ENCODE results near the gene ZCCHC7. TPM values are rescaled to one million over a fixed set of nuclear protein-coding genes. Genes with fewer than 3 reads are reported as not detected.

Gene ZCCHC7
- total and polyA plus RNA-seq, 2 of the 8 experiments (the other 6 are each of a cell fraction or from before 2014, with no cell fraction given) = 12.2 to 27.5 TPM

DNA sequence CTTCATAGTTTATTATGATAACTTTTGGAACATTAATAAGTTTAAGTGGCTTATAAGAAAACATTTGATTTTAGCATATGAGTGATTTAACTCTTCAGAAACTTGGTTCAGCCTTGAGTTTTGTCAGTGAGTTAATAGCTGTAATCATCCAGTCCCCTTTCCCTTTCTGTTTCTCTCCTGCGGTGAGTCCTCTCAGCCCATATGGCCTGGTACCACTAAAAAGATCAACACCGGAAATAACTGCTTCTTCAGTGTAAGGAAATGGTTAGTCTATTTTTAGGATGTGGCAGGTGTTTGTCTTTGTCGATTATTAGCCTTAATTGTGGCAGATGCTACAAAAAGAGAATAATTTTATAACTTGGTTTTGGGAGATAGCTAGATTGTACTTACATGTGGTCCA is 181.9 kb downstream of the ZCCHC7 start:
- ChIA-PET POLR2A (ENCODE audit: partially characterized antibody) (interaction anchor here (1.1 kb wide), 1 partner anchor 9 kb away, joined by 3 read pairs; no protein-coding TSS in a partner anchor), CTCF (ENCODE audit: partially characterized antibody) (interaction anchor here (1.3 to 1.5 kb wide), 2 partner anchors 13 to 87 kb away, joined by 3 to 4 read pairs; no protein-coding TSS in a partner anchor)
- Histone ChIP-seq H3K56ac (replicated peaks; ENCODE audit: insufficient read length, low read depth, low read length) (no peak overlapping the region), H3K4me1 (replicated peaks in 1 of 4; ENCODE audit: control insufficient read depth in 3 of 4, insufficient read depth in 4 of 4, low read length in 3 of 4) (peaks cover 0 to 3% (median 1%) of the 10 kb centered on the region in 4 experiments; a peak in 1 of 7 replicates), H3K9ac (replicated peaks in 1 of 4; ENCODE audit: extremely low read depth in 1 of 4, low read depth in 3 of 4, low read length in 3 of 4) (no peak overlapping the region), H2BK12ac (ENCODE audit: low read depth, low read length) (no peak overlapping the region), H3K4ac (replicated peaks; ENCODE audit: insufficient read length, low read depth, low read length) (no peak overlapping the region), H3K23ac (ENCODE audit: insufficient read length) (no peak overlapping the region), H4K8ac (ENCODE audit: extremely low read depth, insufficient read depth, low read length) (no peak overlapping the region), H3K36me3 (ENCODE audit: control insufficient read depth in 2 of 4, insufficient read depth in 4 of 4, low read length in 3 of 4) (no peaks in the 10 kb centered on the region), H3K23me2 (ENCODE audit: low read depth, low read length) (no peaks in the 10 kb centered on the region), H2BK15ac (ENCODE audit: low read length) (no peak overlapping the region), H3K27ac (ENCODE audit: low read depth, low read length) (no peak overlapping the region), H3K4me2 (ENCODE audit: insufficient read depth in 1 of 2, low read depth in 2 of 2, low read length in 2 of 2) (no peak overlapping the region), H4K5ac (ENCODE audit: insufficient read length, low read depth, low read length) (no peak overlapping the region), H3K14ac (ENCODE audit: insufficient read length) (no peak overlapping the region), H3K4me3 (ENCODE audit: extremely low read depth in 1 of 4, insufficient read depth in 2 of 4, low read depth in 3 of 4, low read length in 4 of 4) (no peak overlapping the region), H2BK5ac (ENCODE audit: low read depth, low read length) (no peak overlapping the region), H2BK120ac (replicated peaks; ENCODE audit: low read depth, low read length) (no peak overlapping the region), H4K91ac (replicated peaks; ENCODE audit: insufficient read length, low read length) (no peak overlapping the region), H4K20me1 (replicated peaks in 1 of 2; ENCODE audit: control insufficient read depth in 1 of 2, insufficient read depth in 2 of 2, low read length in 2 of 2) (peaks cover 0 to 3% of the 10 kb centered on the region in 2 experiments), H3K79me2 (ENCODE audit: control insufficient read depth in 1 of 2, insufficient read depth in 2 of 2, low read length in 2 of 2) (no peaks in the 10 kb centered on the region), H2AFZ (ENCODE audit: low read length) (no peak overlapping the region), H3K27me3 (replicated peaks in 1 of 4; ENCODE audit: control insufficient read depth in 3 of 4, extremely low read depth in 1 of 4, insufficient read depth in 3 of 4, low read length in 3 of 4) (no peaks in the 10 kb centered on the region), H3K9me3 (ENCODE audit: insufficient read depth in 2 of 2, low read depth in 1 of 2, low read length in 1 of 2) (no peaks in the 10 kb centered on the region), H3K18ac (ENCODE audit: extremely low read depth, low read length) (no peak overlapping the region), H2AK5ac (ENCODE audit: low read depth, low read length) (no peak overlapping the region), H2BK20ac (ENCODE audit: low read length) (no peak overlapping the region), H3K79me1 (ENCODE audit: low read depth, low read length) (no peaks in the 10 kb centered on the region; the same call in 1 of the 2 replicates)
- FAIRE-seq (no peak), DNase-seq (ENCODE audit: low read depth in 1 of 2, low spot score in 2 of 2) (no peak)
- 87% methylated on average over 3 of the region's 3 CpGs; no CpG with 5 or more reads in 1 of the 2 experiments for WGBS, 2 experiments (ENCODE audit: extremely low coverage in 1 of 2, insufficient coverage in 1 of 2, insufficient read length in 1 of 2, insufficient replicate concordance in 2 of 2, low coverage in 1 of 2, low lambda C conversion rate in 2 of 2, missing lambda C conversion rate in 1 of 2)
- TF ChIP-seq NANOG (IDR thresholded peaks at IDR 0.05; ENCODE audit: insufficient read depth, low read depth, low read length, poor library complexity, severe bottlenecking) = no peak
- TF ChIP-seq, protein P1, sequence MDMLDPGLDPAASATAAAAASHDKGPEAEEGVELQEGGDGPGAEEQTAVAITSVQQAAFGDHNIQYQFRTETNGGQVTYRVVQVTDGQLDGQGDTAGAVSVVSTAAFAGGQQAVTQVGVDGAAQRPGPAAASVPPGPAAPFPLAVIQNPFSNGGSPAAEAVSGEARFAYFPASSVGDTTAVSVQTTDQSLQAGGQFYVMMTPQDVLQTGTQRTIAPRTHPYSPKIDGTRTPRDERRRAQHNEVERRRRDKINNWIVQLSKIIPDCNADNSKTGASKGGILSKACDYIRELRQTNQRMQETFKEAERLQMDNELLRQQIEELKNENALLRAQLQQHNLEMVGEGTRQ (IDR thresholded peaks at IDR 0.05; ENCODE audit: low read length) = no peak
- no peak for TF ChIP-seq CEBPB (IDR thresholded peaks at IDR 0.05; ENCODE audit: low read depth, low read length)
- TF ChIP-seq POU5F1 (IDR thresholded peaks at IDR 0.05; ENCODE audit: low read depth, low read length) = no peak
- no peak for TF ChIP-seq EGR1 (IDR thresholded peaks at IDR 0.05; ENCODE audit: borderline replicate concordance, low read depth, low read length)
- TF ChIP-seq TAF7 (optimal IDR thresholded peaks at IDR 0.05; ENCODE audit: borderline replicate concordance, low read depth, low read length) = no peak
- no peak for TF ChIP-seq HDAC6 (IDR thresholded peaks at IDR 0.05; ENCODE audit: low read depth, low read length)
- no peak for TF ChIP-seq BACH1 (IDR thresholded peaks at IDR 0.05; ENCODE audit: low read length)
- no peak for TF ChIP-seq SIRT6 (IDR thresholded peaks at IDR 0.05; ENCODE audit: low read length)
- no peak for TF ChIP-seq KDM1A (IDR thresholded peaks at IDR 0.05; ENCODE audit: borderline replicate concordance, low read length)
- TF ChIP-seq PHF8 (conservative IDR thresholded peaks at IDR 0.05; ENCODE audit: low read depth, low read length) = no peak
- TF ChIP-seq CBX5 (IDR thresholded peaks at IDR 0.05; ENCODE audit: low read depth, low read length) = no peak
- no peak for TF ChIP-seq RAD21 (IDR thresholded peaks at IDR 0.05 in 1 of 2, conservative IDR thresholded peaks at IDR 0.05 in 1 of 2; ENCODE audit: low read depth in 2 of 2, low read length in 2 of 2)
